ENCODE results near the gene MRPL38. TPM values are rescaled to one million over a fixed set of nuclear protein-coding genes. Genes with fewer than 3 reads are reported as not detected.
"Not testable (repeated sequence)": the region's sequence is repeated elsewhere in the genome, so short reads cannot be mapped to it uniquely, and the experiment has no call there.

MRPL38 gene
- total RNA-seq, 1 donor from 2014 or later, result 36.8 TPM

DNA sequence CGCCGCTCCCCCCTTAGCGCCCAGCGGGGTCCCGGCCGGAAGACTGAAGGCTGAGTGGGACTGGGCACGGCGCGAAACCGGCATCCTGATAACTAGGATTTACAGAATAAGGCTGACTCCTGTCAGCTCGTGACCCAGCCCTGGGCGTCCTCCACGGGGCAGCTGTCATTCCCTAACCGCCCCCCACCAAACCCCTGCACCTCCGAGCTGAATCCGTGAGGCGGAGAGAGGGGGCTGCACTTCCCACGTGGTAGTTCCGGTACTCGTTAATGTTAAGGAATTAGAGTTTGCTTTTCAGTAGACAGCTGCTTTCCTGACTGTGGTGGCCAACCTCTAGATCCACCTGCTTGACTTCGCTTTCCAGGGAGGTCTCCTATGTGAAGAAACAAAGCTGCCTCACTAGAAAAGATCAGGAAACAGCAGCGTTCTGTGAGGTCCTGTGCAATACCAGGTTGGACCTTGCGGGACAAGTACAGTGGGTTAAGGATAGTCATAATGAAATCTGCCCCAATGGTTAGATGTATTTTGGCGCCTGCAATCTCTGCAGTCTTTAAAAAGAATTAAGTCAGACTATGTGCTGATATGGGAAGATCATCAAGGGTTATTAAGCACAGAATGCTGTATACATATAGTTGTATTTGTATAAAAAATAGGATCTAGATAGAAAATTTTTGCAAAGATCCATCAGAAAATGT, 48.5 kb downstream of the MRPL38 start:
- no peak for DNase-seq (ENCODE audit: extremely low read depth, low read depth, low spot score)

DNA sequence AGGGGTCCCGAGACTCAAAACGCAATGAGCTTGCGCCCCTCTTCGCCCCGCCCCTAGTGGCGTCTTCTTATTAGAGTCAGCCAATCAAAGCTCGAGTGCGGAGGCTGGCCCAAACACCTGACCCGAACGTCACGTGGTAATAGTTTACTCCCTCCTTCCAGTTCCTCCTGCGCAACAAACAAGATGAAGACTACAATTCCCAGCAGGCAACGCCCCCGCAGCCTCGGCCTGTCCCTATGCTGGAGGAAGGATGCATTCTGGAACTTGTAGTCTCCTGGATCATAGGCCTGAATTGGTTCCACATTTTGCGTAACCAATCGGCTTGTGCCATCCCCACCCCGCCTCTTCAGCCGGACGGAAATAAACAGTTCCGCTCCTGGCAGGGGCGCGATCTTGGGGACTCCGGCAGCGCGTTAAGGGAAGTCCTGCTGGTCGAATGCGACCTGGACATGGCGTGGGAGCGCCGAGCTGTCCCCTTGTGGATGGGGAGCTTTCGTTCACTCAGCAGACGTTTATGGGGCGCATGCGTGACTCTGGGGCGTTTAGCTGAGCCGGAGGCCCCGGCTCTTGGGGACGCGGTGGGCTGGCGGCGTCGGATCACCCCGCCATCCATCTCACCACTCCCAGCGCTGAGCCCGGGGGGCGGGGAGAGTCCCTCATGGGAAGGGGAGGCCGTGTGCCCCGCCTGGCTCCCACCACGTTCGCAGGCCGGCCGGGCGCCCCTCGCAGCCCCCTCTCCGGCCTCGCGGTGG, 49.2 kb downstream of the MRPL38 start, which contains the start of gene WBP2:
WBP2 (minus strand) TSS at position 26 of the 752 bp plus-strand sequence. CDS start 38 bp downstream, outside the sequence.
- peak; percentile 99 for DNase-seq (ENCODE audit: extremely low read depth, low read depth, low spot score)

DNA sequence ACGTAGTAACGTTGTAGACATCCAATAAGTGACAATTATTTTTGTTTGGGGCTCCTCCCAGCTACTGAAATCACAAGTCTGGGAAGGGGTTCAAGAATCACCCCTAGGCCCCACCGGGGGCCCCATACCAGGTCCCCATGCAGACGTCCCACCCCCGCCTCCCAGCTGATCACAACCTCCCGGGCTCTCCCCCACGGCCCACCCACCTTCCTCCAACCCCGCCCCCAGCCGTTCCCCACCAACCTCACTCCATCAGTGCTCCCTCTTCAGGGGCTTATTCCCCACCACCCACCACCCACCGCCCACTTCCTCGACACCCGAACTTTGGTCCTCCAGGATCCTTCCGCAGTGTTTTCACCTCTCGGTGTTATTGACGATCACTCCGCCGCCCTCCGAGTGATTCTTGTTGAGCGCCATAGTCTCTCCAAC, 49.8 kb downstream of the MRPL38 start:
- no peak for DNase-seq (ENCODE audit: extremely low read depth, low read depth, low spot score)

DNA sequence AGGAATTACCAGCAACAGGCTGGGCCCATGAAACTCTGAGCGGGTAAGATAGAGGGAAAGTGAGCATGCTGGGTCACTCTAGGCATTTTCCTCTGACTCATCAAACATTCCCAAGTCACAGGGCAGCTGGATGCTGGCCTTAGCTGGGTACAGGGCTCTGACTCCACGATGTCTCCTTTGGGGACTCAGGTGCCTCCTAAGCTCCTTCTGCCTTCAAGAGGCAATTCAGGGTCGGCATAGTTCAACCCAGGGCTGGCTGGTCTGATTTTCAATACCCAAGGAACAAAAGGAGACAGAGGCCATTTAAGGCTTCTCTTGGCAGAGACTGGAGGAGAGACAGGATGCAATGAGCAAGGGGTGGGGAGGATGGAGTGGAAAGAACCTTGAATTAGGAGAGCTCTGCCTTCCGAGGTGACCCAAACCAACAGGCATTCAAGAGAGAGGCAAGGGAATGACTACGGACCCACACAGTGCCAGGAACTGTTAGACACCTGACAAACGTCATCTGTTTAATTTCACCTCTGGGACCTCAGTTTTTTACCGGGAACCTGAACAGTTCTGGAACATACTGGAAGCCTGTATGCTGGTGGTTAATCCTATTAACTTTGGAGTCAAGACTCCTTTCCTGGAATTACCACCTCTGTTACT, 50.5 kb downstream of the MRPL38 start:
- no peak for DNase-seq (ENCODE audit: extremely low read depth, low read depth, low spot score)

DNA sequence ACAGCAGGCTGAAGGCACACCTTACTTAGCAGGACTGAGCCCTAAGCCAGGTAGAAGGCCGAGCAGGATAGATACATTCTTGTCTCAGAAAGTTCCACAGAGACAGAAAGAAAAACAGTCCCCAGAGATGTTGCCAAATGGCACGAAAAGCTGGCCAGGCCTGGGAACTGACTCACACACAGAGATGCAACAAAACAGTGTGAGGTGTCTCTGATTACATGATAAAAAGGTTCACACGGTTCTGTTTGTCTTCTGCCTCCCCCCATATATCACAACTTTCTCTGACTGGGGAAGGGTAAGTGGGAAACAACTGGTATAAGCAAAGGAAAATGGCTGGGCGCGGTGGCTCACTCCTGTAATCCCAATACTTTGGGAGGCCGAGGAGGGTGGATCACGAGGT, 51.3 kb downstream of the MRPL38 start:
- DNase-seq (ENCODE audit: extremely low read depth, low read depth, low spot score), result no peak

DNA sequence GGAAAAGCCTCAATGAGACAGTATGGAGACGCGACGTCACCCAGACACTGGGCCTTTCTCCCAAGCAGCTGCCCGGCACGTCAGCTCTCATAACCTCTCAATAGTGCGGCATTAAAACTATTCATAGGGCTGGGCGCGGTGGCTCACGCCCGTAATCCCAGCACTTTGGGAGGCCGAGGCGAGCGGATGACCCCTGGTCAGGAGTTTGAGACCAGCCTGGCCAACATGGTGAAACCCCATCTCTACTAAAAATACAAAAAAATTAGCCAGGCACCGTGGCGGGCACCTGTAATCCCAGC, 53.0 kb downstream of the MRPL38 start:
- DNase-seq (ENCODE audit: extremely low read depth, low read depth, low spot score), result not testable (repeated sequence)

DNA sequence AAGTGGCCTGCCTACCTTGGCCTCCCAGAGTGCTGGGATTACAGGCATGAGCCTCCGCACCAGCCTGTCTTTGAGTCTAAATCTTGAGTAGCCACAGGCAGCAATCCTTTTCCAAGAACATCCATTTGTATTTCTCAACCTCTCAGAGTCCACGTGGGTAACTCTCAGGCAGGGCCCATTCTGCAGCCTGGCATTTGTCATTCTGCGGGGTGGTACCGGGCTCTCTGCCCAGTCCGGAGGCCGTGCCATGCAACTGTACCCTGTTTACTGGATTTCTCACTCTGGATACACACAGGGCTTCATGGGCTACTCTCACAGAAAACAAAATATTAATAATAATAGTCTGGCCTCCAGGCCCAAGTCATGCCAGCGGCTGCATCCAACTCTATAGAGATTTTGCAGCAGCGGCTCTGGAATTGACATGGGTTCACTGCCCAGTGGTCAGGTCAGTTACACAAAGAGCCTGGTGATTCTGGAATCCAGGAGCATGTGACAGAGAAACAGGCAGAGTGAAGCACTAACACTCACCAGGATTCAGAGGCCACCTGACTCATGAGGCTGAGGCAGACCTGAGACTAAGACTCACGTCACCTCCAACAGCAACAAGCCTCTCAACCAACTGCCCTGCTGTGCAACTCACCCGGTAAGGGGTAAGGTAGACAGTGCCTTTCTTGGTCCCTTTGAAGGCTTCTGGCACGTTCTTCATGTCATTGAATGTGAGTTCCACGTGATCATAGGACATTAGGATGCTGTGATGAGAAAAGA, 53.6 kb downstream of the MRPL38 start:
- DNase-seq (ENCODE audit: extremely low read depth, low read depth, low spot score), result no peak

DNA sequence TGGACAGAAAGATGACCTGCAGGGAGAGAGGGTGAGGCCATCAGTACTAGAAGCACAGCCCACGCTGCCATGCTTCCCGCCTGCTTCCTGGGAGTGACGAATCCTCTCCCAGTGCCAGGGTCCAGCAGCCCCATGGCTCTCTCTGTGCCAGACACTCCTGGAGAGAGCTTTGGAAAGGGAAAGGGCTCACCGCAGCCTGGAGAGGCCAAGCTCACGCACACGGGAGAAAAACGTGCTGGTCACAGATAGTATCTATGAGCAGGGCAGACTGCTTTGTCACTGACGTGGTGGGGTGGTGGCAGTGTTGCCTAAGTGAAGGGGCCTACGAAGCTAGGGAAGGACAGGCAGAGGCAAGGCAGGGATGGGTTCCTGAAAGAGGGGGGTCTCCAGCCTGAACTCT, 55.0 kb downstream of the MRPL38 start:
- DNase-seq (ENCODE audit: extremely low read depth, low read depth, low spot score), result no peak

DNA sequence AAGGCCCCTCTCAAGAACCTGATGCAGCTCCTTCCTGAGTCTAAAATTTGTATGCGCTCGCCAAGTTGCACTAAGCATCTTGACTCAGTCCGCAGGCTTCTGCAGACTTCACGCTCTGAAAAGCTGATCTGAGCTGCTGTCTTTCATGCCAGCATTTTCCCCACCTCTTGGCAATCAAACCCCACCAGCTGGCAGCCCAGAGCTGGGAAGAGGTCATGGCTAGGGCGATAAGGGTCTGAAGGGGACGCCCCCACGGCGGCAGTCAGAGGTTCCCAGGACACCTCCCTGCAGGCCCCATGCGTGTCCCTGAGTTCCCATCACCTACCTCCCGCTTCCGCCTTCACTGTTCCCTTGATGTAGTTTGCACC, 55.4 kb downstream of the MRPL38 start:
- DNase-seq (ENCODE audit: extremely low read depth, low read depth, low spot score), result no peak

Other genes starting within 250 kb of the MRPL38 start
- gene RECQL5, start 237.7 kb downstream of the MRPL38 start, total RNA-seq, result 15.0 and 28.1 TPM in 2 replicates
- gene SAP30BP, start 237.5 kb downstream of the MRPL38 start, total RNA-seq, result 70.7 and 84.6 TPM in 2 replicates
- gene ITGB4, start 183.4 kb downstream of the MRPL38 start, total RNA-seq, result 0.76 and 4.8 TPM in 2 replicates
- gene GALK1, start 139.7 kb downstream of the MRPL38 start, total RNA-seq, result 40.6 and 56.0 TPM in 2 replicates
- 14.5 and 28.6 TPM in 2 replicates for gene UNK, start 120.1 kb downstream of the MRPL38 start, total RNA-seq
- 1.1 and 1.6 TPM in 2 replicates for gene UNC13D, start 60.5 kb downstream of the MRPL38 start, total RNA-seq
- gene WBP2, start 49.5 kb downstream of the MRPL38 start, total RNA-seq, result 66.6 and 74.7 TPM in 2 replicates
- gene TRIM47, start 26.3 kb downstream of the MRPL38 start, total RNA-seq, result 90.3 and 98.8 TPM in 2 replicates
- 43.2 and 43.5 TPM in 2 replicates for gene TRIM65, start 7.9 kb downstream of the MRPL38 start, total RNA-seq
- 4.9 and 9.5 TPM in 2 replicates for gene FBF1, start 36.2 kb upstream of the MRPL38 start, total RNA-seq
- gene ACOX1, start 74.3 kb upstream of the MRPL38 start, total RNA-seq, result 45.0 and 47.4 TPM in 2 replicates
- 15.1 and 27.1 TPM in 2 replicates for gene TEN1, start 74.4 kb upstream of the MRPL38 start, total RNA-seq
- 1.7 and 3.3 TPM in 2 replicates for gene CDK3, start 96.0 kb upstream of the MRPL38 start, total RNA-seq
- gene EVPL, start 122.4 kb upstream of the MRPL38 start, total RNA-seq, result 0.06 and 1.2 TPM in 2 replicates
- 41.9 and 62.2 TPM in 2 replicates for gene SRP68, start 167.6 kb upstream of the MRPL38 start, total RNA-seq
- not detected in 2 replicates for gene GALR2, start 169.9 kb upstream of the MRPL38 start, total RNA-seq
- gene ZACN, start 174.3 kb upstream of the MRPL38 start, total RNA-seq, result not detected in 2 replicates
- gene EXOC7, start 198.9 kb upstream of the MRPL38 start, total RNA-seq, result 74.2 and 81.0 TPM in 2 replicates
- 0.18 and 0.39 TPM in 2 replicates for gene FOXJ1, start 236.4 kb upstream of the MRPL38 start, total RNA-seq

Measured in glomerular endothelial cell (primary cell).